ENCODE data around the gene SDF2L1. TPM values are rescaled to one million over a fixed set of nuclear protein-coding genes. Genes with fewer than 3 reads are reported as not detected.

Gene SDF2L1
- polyA plus RNA-seq, 6 donors from 2014 or later = 36.9 to 69.4 (median 39.1) TPM

Other genes with a start within 250 kb of the SDF2L1 start
- 1 to 10 TPM in 1 of 6 donors, under 1 TPM in 5; 0.35 to 1.3 (median 0.60) TPM for gene HIC2, start 224.9 kb upstream of the SDF2L1 start, polyA plus RNA-seq (ENCODE audit: low read depth in 6 of 6)
- gene TMEM191C, start 174.9 kb upstream of the SDF2L1 start, polyA plus RNA-seq (ENCODE audit: low read depth in 6 of 6) = 1 to 10 TPM in 4 of 6 donors, under 1 TPM in 2; 0.62 to 2.5 (median 1.6) TPM
- under 1 TPM in 2 of 6 donors, not detected in 4; 0.21 to 0.48 TPM for gene RIMBP3C, start 90.8 kb upstream of the SDF2L1 start, polyA plus RNA-seq (ENCODE audit: low read depth in 6 of 6)
- 100 to 1,000 TPM in 2 of 6 donors, 10 to 100 TPM in 4; 84.4 to 106 (median 95.3) TPM for gene UBE2L3, start 74.6 kb upstream of the SDF2L1 start, polyA plus RNA-seq (ENCODE audit: low read depth in 6 of 6)
- gene YDJC, start 12.3 kb upstream of the SDF2L1 start, polyA plus RNA-seq (ENCODE audit: low read depth in 6 of 6) = 10 to 100 TPM; 54.7 to 97.9 (median 65.1) TPM
- gene CCDC116, start 9.5 kb upstream of the SDF2L1 start, polyA plus RNA-seq (ENCODE audit: low read depth in 6 of 6) = not detected
- 10 to 100 TPM; 19.7 to 35.4 (median 25.2) TPM for gene PPIL2, start 23.7 kb downstream of the SDF2L1 start, polyA plus RNA-seq (ENCODE audit: low read depth in 6 of 6)
- 10 to 100 TPM; 16.6 to 37.2 (median 29.9) TPM for gene YPEL1, start 93.5 kb downstream of the SDF2L1 start, polyA plus RNA-seq (ENCODE audit: low read depth in 6 of 6)
- 100 to 1,000 TPM in 2 of 6 donors, 10 to 100 TPM in 4; 68.6 to 114 (median 93.2) TPM for gene MAPK1, start 225.3 kb downstream of the SDF2L1 start, polyA plus RNA-seq (ENCODE audit: low read depth in 6 of 6)

Measured in naive B cell (primary cell).